ENCODE data around the gene EBP.

Gene EBP

GRCh38 chrX:48478806-48479205 lies 42.8 kb upstream of the EBP start:
- no peak for TF ChIP-seq CTCF (IDR thresholded peaks at IDR 0.05)
- intact Hi-C loops (cut with DNase I; ENCODE audit: low total_unique reads) = loop anchor here (10.0 kb wide), 1 partner anchor 116 kb away; the partner anchor contains the start of gene WDR13
- peaks cover 0 to 49% (median 21%) of the 10 kb centered on the region in 3 donors for H3K36me3 ChIP-seq
- H3K27me3 ChIP-seq = no peaks in the 10 kb centered on the region
- H3K4me1 ChIP-seq = peaks cover 0 to 17% (median 4%) of the 10 kb centered on the region in 4 donors
- H3K27ac ChIP-seq = no peak overlapping the region
- H3K9me3 ChIP-seq = no peaks in the 10 kb centered on the region
- DNase-seq = no peak
- H3K4me3 ChIP-seq = no peak overlapping the region

GRCh38 chrX:48480142-48480541 lies 41.5 kb upstream of the EBP start:
- Histone ChIP-seq H3K9me3 (no peaks in the 10 kb centered on the region), H3K36me3 (peaks cover 0 to 62% (median 21%) of the 10 kb centered on the region in 3 donors), H3K4me3 (no peak overlapping the region), H3K4me1 (peaks cover 0 to 12% (median 4%) of the 10 kb centered on the region in 4 donors), H3K27me3 (no peaks in the 10 kb centered on the region), H3K27ac (no peak overlapping the region)
- no peak for TF ChIP-seq CTCF (IDR thresholded peaks at IDR 0.05)
- DNase-seq = no peak
- intact Hi-C loops (cut with DNase I; ENCODE audit: low total_unique reads) = no loop called here

- no peak for TF ChIP-seq CTCF (IDR thresholded peaks at IDR 0.05)
- H3K9me3 ChIP-seq = no peaks in the 10 kb centered on the region
- no peak overlapping the region for H3K27ac ChIP-seq
- H3K4me3 ChIP-seq = no peak overlapping the region
- peaks cover 0 to 8% (median 4%) of the 10 kb centered on the region in 4 donors for H3K4me1 ChIP-seq
- no peaks in the 10 kb centered on the region for H3K27me3 ChIP-seq
- intact Hi-C loops (cut with DNase I; ENCODE audit: low total_unique reads) = no loop called here
- H3K36me3 ChIP-seq = peaks cover 0 to 62% (median 21%) of the 10 kb centered on the region in 3 donors
- DNase-seq = no peak
These were observed 41.0 kb upstream of the EBP start for GRCh38 chrX:48480583-48480982.

GRCh38 chrX:48482526-48482925 lies 39.1 kb upstream of the EBP start:
- Histone ChIP-seq H3K9me3 (no peaks in the 10 kb centered on the region), H3K27ac (no peak overlapping the region), H3K4me3 (no peak overlapping the region), H3K36me3 (peaks cover 0 to 62% (median 21%) of the 10 kb centered on the region in 3 donors), H3K4me1 (peaks cover 0 to 2% (median 0%) of the 10 kb centered on the region in 4 donors), H3K27me3 (no peaks in the 10 kb centered on the region)
- DNase-seq = no peak
- intact Hi-C loops (cut with DNase I; ENCODE audit: low total_unique reads) = no loop called here
- TF ChIP-seq CTCF (IDR thresholded peaks at IDR 0.05) = no peak

- TF ChIP-seq CTCF (IDR thresholded peaks at IDR 0.05) = no peak
- H3K27ac ChIP-seq = no peak overlapping the region
- H3K27me3 ChIP-seq = no peaks in the 10 kb centered on the region
- H3K4me1 ChIP-seq = no peaks in the 10 kb centered on the region
- intact Hi-C loops (cut with DNase I; ENCODE audit: low total_unique reads) = no loop called here
- no peak for DNase-seq
- peaks cover 0 to 15% (median 0%) of the 10 kb centered on the region in 3 donors for H3K9me3 ChIP-seq
- peaks cover 0 to 25% (median 5%) of the 10 kb centered on the region in 3 donors for H3K36me3 ChIP-seq
- H3K4me3 ChIP-seq = no peak overlapping the region
These were observed 34.2 kb upstream of the EBP start for GRCh38 chrX:48487362-48487798.

- no peak for TF ChIP-seq CTCF (IDR thresholded peaks at IDR 0.05)
- Histone ChIP-seq H3K4me3 (no peak overlapping the region), H3K4me1 (no peaks in the 10 kb centered on the region), H3K9me3 (peaks cover 0 to 15% (median 0%) of the 10 kb centered on the region in 3 donors), H3K36me3 (peaks cover 0 to 19% (median 0%) of the 10 kb centered on the region in 3 donors), H3K27ac (no peak overlapping the region), H3K27me3 (no peaks in the 10 kb centered on the region)
- no peak for DNase-seq
- intact Hi-C loops (cut with DNase I; ENCODE audit: low total_unique reads) = no loop called here
These were observed 33.6 kb upstream of the EBP start for GRCh38 chrX:48488034-48488433.
